H1 (cell line): ENCODE data around the gene TBCD. TPM values are rescaled to one million over a fixed set of nuclear protein-coding genes. Genes with fewer than 3 reads are reported as not detected.

ENCODE experiments used
- ATF3 ChIP-seq: IDR thresholded peaks from 2 replicates; pipeline ENCODE4 v1.6.1; 2011; ENCODE audit warnings: low read depth, mild to moderate bottlenecking, low read length; ENCODE audit not compliant: insufficient read depth
- CTBP2 ChIP-seq: IDR thresholded peaks from 2 replicates; pipeline ENCODE4 v1.7.0; 2011; ENCODE audit warnings: borderline replicate concordance, mild to moderate bottlenecking, moderate library complexity, mixed read lengths, low read length; ENCODE audit not compliant: insufficient read depth, insufficient read length
- EP300 ChIP-seq, 2 experiments: IDR thresholded peaks; 1 replicate in 1 of 2; 2 replicates in 1 of 2; pipeline ENCODE4 v1.6.1; 2011 to 2012; ENCODE audit warnings: low read depth in 2 of 2, low read length in 2 of 2, mild to moderate bottlenecking in 2 of 2, borderline replicate concordance in 1 of 2, inconsistent platforms in 1 of 2, moderate library complexity in 1 of 2
- NRF1 ChIP-seq: IDR thresholded peaks from 2 replicates; pipeline ENCODE4 v1.6.1; 2011; ENCODE audit warnings: mild to moderate bottlenecking, low read depth, low read length, improper control_type of control experiment
- RBBP5 ChIP-seq: IDR thresholded peaks from 2 replicates; pipeline ENCODE4 v1.7.1; 2012; ENCODE audit warnings: low read depth, mild to moderate bottlenecking, inconsistent platforms, low read length, moderate library complexity, borderline replicate concordance
- RXRA ChIP-seq: IDR thresholded peaks from 2 replicates; pipeline ENCODE4 v1.6.1; 2011; ENCODE audit warnings: low read depth, mild to moderate bottlenecking, low read length, moderate library complexity; ENCODE audit not compliant: insufficient read depth
- SP1 ChIP-seq: IDR thresholded peaks from 2 replicates; pipeline ENCODE4 v1.6.1; 2011; ENCODE audit warnings: low read depth, low read length
- TAF7 ChIP-seq: optimal IDR thresholded peaks from 2 replicates; pipeline ENCODE3; 2011; ENCODE audit warnings: low read depth, mild to moderate bottlenecking, inconsistent platforms, low read length, moderate library complexity, borderline replicate concordance
- polyA plus RNA-seq, 7 experiments: library from polyadenylated mRNA; depleted of rRNA in 3 of 7; stranded (reverse) in 5 of 7; unstranded in 2 of 7; fragments of >200 nt in 5 of 7; fragments of 200-250 nt in 2 of 7; gene quantifications; 1 replicate in 5 of 7; 2 replicates in 1 of 7; 4 replicates in 1 of 7; pipeline versions ENCODE4 v1.2.1 to v1.2.3, GENCODE V29; 2011 to 2013; ENCODE audit warnings: missing spikeins in 2 of 7, mixed read lengths in 2 of 7
- total RNA-seq: library from RNA; stranded (reverse); fragmentation: NEBNext Ultra II Directional; extraction: Animal tissue kit (Norgen Biotek cat#: 25700); gene quantifications from 2 replicates; pipeline ENCODE4 v1.2.1, GENCODE V29; 2021

Gene TBCD
- total and polyA plus RNA-seq, 2 of the 8 experiments (the other 6 are each of a cell fraction or from before 2014, with no cell fraction given) = 118 to 162 TPM

DNA sequence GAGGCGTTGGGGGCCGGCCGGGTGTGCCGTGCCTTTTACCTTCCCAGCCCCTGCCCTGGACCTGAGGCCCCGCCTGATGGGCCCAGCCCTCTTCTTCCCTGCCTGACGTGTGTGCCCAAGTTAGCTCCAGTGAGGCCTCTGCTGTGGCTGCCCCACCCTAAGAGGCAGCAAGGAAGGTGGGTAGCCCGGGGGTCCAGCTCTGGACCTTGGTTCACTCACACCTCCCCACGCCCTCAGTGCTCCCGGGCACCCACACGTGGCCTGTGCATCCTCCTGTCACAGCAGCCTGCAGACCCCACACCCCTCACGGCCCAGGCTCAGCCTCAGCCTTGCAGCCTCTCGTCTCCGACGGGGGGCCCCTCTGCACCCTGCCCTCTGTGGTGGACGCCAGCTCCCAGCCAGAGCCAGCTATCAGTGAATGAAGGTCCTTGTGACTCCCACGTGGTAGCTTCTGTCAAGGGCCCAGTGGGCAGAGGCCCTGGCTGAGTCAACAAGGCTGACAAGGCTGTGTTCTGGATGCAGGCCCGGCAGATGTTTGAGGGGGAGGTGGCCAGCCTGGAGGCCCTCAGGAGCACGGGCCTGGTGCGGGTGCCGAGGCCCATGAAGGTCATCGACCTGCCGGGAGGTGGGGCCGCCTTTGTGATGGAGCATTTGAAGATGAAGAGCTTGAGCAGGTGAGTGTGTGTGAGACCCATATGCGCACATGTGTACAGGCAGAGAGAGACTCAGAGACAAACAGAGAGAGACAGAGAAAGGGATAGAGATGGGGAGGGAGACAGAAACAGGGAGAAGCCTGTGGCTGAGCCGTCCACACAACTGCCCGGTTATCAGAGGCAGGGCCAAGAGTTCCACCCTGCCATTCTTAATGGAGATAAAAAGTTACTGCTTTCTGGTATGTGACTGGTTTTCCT lies 13.6 kb upstream of the TBCD start (continued):
- TF ChIP-seq EP300 (IDR thresholded peaks at IDR 0.05; ENCODE audit: borderline replicate concordance in 1 of 2, low read depth in 2 of 2, low read length in 2 of 2) = no peak
- no peak for TF ChIP-seq TAF7
- no peak for TF ChIP-seq ATF3
- TF ChIP-seq CTBP2 = no peak
- TF ChIP-seq RBBP5 = no peak
- TF ChIP-seq RXRA = no peak
- no peak for TF ChIP-seq NRF1
- TF ChIP-seq SP1 = no peak
